ENCODE data around the gene RCAN3.

DNA sequence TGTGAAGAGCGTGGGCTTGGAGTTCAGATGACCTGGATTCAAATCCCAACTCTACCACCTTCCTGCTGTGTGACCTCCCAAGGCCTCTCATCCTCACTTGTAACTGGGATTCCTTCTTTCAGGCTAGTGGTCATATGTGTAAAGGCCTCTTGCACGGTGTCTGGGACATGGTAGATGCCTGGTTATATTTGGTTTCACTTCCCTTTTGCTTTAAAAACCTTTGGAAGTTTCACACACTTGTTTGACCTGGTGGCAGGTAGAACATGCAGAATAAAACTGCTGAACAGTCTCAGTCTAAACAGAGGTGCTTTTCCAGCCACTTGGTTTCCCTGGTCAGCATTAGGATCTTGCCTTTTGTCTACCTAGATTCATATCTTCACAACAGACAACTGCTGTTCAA, 37.0 kb upstream of the RCAN3 start:
- TF ChIP-seq, protein P1, sequence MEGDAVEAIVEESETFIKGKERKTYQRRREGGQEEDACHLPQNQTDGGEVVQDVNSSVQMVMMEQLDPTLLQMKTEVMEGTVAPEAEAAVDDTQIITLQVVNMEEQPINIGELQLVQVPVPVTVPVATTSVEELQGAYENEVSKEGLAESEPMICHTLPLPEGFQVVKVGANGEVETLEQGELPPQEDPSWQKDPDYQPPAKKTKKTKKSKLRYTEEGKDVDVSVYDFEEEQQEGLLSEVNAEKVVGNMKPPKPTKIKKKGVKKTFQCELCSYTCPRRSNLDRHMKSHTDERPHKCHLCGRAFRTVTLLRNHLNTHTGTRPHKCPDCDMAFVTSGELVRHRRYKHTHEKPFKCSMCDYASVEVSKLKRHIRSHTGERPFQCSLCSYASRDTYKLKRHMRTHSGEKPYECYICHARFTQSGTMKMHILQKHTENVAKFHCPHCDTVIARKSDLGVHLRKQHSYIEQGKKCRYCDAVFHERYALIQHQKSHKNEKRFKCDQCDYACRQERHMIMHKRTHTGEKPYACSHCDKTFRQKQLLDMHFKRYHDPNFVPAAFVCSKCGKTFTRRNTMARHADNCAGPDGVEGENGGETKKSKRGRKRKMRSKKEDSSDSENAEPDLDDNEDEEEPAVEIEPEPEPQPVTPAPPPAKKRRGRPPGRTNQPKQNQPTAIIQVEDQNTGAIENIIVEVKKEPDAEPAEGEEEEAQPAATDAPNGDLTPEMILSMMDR (IDR thresholded peaks at IDR 0.05), result no peak
- TF ChIP-seq TCF7L2 (IDR thresholded peaks at IDR 0.05; ENCODE audit: low read depth, low read length) (no peak), POLR2AphosphoS5 (IDR thresholded peaks at IDR 0.05; ENCODE audit: low read depth, low read length) (no peak)
- TF ChIP-seq, protein P2, sequence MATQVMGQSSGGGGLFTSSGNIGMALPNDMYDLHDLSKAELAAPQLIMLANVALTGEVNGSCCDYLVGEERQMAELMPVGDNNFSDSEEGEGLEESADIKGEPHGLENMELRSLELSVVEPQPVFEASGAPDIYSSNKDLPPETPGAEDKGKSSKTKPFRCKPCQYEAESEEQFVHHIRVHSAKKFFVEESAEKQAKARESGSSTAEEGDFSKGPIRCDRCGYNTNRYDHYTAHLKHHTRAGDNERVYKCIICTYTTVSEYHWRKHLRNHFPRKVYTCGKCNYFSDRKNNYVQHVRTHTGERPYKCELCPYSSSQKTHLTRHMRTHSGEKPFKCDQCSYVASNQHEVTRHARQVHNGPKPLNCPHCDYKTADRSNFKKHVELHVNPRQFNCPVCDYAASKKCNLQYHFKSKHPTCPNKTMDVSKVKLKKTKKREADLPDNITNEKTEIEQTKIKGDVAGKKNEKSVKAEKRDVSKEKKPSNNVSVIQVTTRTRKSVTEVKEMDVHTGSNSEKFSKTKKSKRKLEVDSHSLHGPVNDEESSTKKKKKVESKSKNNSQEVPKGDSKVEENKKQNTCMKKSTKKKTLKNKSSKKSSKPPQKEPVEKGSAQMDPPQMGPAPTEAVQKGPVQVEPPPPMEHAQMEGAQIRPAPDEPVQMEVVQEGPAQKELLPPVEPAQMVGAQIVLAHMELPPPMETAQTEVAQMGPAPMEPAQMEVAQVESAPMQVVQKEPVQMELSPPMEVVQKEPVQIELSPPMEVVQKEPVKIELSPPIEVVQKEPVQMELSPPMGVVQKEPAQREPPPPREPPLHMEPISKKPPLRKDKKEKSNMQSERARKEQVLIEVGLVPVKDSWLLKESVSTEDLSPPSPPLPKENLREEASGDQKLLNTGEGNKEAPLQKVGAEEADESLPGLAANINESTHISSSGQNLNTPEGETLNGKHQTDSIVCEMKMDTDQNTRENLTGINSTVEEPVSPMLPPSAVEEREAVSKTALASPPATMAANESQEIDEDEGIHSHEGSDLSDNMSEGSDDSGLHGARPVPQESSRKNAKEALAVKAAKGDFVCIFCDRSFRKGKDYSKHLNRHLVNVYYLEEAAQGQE (IDR thresholded peaks at IDR 0.05; ENCODE audit: insufficient read depth in 1 of 2, low read depth in 2 of 2, low read length in 1 of 2), result no peak
